OCI-M2 (cell line): Measurements from ENCODE around the gene ZNF778.

ENCODE experiments used
- DNase-seq: peaks from one replicate; lab custom pipeline; 2025; ENCODE audit not compliant: unreplicated experiment; lab: John Stamatoyannopoulos, UW

The ZNF778 gene

GRCh38 chr16:89217388-89218191, at the start of gene ZNF778:
Gene ZNF778, plus strand, starts transcription at chr16:89217703. Its CDS starts 3,425 bp downstream, at chr16:89221128.
- DNase-seq, result no peak

GRCh38 chr16:89168381-89169189, 48.9 kb upstream of the ZNF778 start:
- DNase-seq, result no peak

DNA sequence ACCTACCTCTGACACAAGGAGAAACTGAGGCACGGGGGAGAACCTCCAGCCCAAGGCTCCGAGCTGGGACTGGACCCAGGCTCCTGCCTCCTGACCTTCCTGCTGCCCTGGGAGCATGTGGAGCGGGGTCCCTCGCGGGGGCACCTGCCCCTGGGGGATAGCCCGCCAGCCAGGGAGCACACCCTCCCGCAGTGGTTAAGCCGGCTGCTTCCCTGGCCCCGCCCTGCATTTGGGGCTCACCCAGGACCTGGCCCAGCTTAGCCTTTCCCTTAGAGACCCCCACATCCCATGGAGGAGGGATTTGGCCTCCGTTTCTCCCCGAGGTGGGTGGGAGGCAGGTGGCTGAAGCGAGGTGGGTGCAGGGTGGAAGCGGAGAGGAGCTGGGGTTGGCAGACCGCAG, 47.7 kb upstream of the ZNF778 start:
- no peak for DNase-seq

GRCh38 chr16:89170346-89171215, 46.9 kb upstream of the ZNF778 start:
- no peak for DNase-seq

- peak; percentile 32 for DNase-seq
Measured at GRCh38 chr16:89171216-89172170, 46.0 kb upstream of the ZNF778 start, which contains the start of gene CDH15. Gene CDH15, plus strand, starts transcription at chr16:89171748. Its CDS starts 84 bp downstream, at chr16:89171832.

GRCh38 chr16:89172171-89172527, 45.4 kb upstream of the ZNF778 start:
- no peak for DNase-seq

- DNase-seq, result no peak
Measured at GRCh38 chr16:89172528-89173173, 44.9 kb upstream of the ZNF778 start.

GRCh38 chr16:89173174-89173921, 44.2 kb upstream of the ZNF778 start:
- DNase-seq, result no peak

- DNase-seq, result no peak
Measured at GRCh38 chr16:89174055-89174827, 43.3 kb upstream of the ZNF778 start.

GRCh38 chr16:89174877-89175276, 42.6 kb upstream of the ZNF778 start:
- DNase-seq, result no peak

GRCh38 chr16:89175280-89176146, 42.0 kb upstream of the ZNF778 start:
- DNase-seq, result no peak

DNA sequence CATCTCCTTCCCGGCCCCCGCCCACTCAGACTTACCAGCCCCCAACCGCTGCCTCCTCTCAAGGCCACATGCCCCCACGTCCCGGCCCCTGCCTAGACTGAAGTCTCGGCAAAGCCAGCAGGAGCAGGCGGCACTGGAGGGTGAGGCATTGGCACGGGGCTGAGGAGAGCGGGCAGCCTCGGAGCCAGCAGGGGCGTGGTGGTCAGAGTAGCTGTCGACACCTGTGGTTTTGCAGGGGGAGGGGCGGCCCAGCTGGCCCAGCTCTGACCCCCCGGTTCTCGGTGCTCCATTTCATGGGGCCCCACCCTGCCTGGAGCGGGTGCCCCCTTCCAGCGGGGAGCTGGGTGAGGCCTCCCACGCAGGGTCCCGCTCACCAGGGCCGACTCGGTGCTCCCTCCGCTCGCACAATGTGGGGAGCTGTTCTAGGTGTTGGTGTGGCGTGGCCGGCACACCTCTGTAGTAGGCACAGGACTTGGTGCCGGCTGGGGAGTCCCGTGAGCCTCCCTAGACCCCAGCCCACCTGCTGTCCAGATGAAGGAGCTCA, 41.3 kb upstream of the ZNF778 start:
- DNase-seq, result no peak

DNA sequence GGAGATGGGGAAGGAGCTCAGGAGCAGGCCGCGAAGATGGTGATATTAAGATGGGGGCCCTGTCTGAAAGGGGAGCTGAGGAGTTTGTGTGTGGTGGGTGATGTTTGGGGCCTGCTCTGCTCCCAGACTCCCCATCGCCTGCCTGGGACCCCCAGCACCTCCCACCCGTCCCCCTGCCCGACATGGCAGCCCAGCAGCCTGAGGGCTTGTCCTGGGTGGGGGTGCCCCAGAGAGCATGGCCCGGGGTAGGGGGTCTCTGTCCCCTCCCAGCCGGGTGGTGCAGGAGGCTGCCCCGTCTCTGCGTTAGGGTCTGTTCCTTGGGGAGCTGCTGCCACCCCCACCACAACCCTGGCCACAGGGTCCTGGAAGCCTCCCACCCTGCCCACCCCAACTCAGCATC, 40.8 kb upstream of the ZNF778 start:
- DNase-seq, result no peak

- no peak for DNase-seq
Measured at GRCh38 chr16:89177501-89177900, 40.0 kb upstream of the ZNF778 start.

- no peak for DNase-seq
Measured at GRCh38 chr16:89178453-89179147, 38.9 kb upstream of the ZNF778 start.

DNA sequence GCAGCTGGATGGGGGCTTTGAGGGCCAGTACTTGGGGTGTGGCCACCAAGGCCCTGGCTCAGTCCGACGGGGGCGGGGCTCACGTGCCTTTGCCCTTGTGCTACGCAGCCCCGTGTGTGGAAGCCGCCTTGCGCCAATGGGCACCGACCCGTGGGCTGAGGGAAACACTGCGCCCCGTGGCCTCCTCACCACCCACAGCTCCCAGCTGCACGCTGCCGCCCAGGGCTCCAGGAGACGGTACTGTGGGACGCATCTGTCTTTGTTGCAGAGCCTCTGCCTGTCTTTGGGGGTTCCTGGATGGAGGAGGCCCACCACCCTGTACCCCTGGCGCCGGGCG, 38.4 kb upstream of the ZNF778 start:
- no peak for DNase-seq
